ENCODE measurements around the gene ANGEL2. TPM values are rescaled to one million over a fixed set of nuclear protein-coding genes. Genes with fewer than 3 reads are reported as not detected.
"Not testable (repeated sequence)": the region's sequence is repeated elsewhere in the genome, so short reads cannot be mapped to it uniquely, and the experiment has no call there.

Gene ANGEL2
- total and polyA plus RNA-seq, 2 experiments from 2014 or later: 15.2 to 49.6 TPM

DNA sequence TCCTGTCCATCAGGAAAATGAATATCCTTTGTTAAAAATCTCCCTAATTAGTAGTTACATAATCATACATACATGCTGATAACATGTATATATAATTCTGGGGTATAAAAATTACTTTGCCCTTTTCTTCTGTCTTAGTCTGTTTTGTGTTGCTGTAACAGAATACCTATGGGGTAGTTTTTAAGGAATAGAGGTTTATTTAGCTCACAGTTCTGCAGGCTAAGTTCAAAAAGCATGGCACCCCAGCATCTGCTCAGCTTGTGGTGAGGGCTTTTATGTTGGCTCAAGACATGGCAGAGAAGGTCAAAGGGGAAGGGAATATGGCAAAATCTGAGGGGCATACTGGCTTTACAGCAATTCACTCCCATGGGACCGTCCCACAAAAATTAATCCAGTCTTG, 19.0 kb upstream of the ANGEL2 start (continued):
- TF ChIP-seq, protein P1, sequence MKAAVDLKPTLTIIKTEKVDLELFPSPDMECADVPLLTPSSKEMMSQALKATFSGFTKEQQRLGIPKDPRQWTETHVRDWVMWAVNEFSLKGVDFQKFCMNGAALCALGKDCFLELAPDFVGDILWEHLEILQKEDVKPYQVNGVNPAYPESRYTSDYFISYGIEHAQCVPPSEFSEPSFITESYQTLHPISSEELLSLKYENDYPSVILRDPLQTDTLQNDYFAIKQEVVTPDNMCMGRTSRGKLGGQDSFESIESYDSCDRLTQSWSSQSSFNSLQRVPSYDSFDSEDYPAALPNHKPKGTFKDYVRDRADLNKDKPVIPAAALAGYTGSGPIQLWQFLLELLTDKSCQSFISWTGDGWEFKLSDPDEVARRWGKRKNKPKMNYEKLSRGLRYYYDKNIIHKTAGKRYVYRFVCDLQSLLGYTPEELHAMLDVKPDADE (IDR thresholded peaks at IDR 0.05): no peak
- TF ChIP-seq EZH2 (IDR thresholded peaks at IDR 0.05; ENCODE audit: low read depth, unreplicated experiment) (no peak), NANOG (IDR thresholded peaks at IDR 0.05; ENCODE audit: borderline replicate concordance) (no peak), ZNF331 (CRISPR knock-in tag; IDR thresholded peaks at IDR 0.05; ENCODE audit: low read depth) (no peak), CREB1 (CRISPR knock-in tag; IDR thresholded peaks at IDR 0.05; ENCODE audit: low read depth) (no peak), JUNB (IDR thresholded peaks at IDR 0.05; ENCODE audit: unreplicated experiment) (no peak), EZH2phosphoT487 (IDR thresholded peaks at IDR 0.05; ENCODE audit: unreplicated experiment) (no peak)

DNA sequence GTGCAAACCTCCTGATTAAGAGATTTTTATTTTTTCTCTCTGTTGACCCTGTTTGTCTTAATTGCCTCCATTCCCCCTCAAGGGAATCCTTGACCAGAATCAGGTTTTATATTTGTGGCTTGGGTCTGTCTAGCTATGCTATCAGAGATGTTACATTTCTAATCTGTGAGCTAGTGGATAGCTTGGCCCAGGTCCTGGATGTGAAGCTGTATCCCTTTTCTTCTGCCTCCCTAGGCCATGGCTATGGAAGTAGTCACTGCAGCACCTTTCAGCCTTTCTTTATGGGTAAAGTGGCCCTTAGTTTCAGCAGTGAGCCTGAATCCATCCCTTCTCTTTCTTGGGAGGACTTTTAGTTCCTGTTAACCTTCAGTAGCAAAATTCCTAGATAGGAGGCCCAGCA, 17.0 kb upstream of the ANGEL2 start:
- Histone ChIP-seq H3K4me3 (no peak overlapping the region), H3K9me2 (ENCODE audit: insufficient read depth) (0 out of 2 replicates have a peak, but pooled peaks cover 7% of the 10 kb centered on the region), H3K27me3 (ENCODE audit: insufficient read depth) (no peaks in the 10 kb centered on the region), H2AFZ (no peak overlapping the region), H3K4me2 (no peak overlapping the region), H4K20me1 (replicated peaks; ENCODE audit: insufficient read depth) (no peaks in the 10 kb centered on the region), H3K79me2 (replicated peaks; ENCODE audit: insufficient read depth) (no peaks in the 10 kb centered on the region), H3K4me1 (ENCODE audit: insufficient read depth) (no peaks in the 10 kb centered on the region), H3K27ac (ENCODE audit: low read depth) (no peak overlapping the region), H3F3A (replicated peaks; ENCODE audit: low read depth) (no peaks in the 10 kb centered on the region), H3K36me3 (ENCODE audit: insufficient read depth) (no peaks in the 10 kb centered on the region; the same call in 1 of the 2 replicates)
- H3K4me1 Mint-ChIP-seq: no peaks in the 10 kb centered on the region
- TF ChIP-seq NANOG (IDR thresholded peaks at IDR 0.05; ENCODE audit: borderline replicate concordance) (no peak), STAT1 (IDR thresholded peaks at IDR 0.05; ENCODE audit: unreplicated experiment) (no peak), ZNF331 (CRISPR knock-in tag; IDR thresholded peaks at IDR 0.05; ENCODE audit: low read depth) (no peak)
- TF ChIP-seq, protein P2, sequence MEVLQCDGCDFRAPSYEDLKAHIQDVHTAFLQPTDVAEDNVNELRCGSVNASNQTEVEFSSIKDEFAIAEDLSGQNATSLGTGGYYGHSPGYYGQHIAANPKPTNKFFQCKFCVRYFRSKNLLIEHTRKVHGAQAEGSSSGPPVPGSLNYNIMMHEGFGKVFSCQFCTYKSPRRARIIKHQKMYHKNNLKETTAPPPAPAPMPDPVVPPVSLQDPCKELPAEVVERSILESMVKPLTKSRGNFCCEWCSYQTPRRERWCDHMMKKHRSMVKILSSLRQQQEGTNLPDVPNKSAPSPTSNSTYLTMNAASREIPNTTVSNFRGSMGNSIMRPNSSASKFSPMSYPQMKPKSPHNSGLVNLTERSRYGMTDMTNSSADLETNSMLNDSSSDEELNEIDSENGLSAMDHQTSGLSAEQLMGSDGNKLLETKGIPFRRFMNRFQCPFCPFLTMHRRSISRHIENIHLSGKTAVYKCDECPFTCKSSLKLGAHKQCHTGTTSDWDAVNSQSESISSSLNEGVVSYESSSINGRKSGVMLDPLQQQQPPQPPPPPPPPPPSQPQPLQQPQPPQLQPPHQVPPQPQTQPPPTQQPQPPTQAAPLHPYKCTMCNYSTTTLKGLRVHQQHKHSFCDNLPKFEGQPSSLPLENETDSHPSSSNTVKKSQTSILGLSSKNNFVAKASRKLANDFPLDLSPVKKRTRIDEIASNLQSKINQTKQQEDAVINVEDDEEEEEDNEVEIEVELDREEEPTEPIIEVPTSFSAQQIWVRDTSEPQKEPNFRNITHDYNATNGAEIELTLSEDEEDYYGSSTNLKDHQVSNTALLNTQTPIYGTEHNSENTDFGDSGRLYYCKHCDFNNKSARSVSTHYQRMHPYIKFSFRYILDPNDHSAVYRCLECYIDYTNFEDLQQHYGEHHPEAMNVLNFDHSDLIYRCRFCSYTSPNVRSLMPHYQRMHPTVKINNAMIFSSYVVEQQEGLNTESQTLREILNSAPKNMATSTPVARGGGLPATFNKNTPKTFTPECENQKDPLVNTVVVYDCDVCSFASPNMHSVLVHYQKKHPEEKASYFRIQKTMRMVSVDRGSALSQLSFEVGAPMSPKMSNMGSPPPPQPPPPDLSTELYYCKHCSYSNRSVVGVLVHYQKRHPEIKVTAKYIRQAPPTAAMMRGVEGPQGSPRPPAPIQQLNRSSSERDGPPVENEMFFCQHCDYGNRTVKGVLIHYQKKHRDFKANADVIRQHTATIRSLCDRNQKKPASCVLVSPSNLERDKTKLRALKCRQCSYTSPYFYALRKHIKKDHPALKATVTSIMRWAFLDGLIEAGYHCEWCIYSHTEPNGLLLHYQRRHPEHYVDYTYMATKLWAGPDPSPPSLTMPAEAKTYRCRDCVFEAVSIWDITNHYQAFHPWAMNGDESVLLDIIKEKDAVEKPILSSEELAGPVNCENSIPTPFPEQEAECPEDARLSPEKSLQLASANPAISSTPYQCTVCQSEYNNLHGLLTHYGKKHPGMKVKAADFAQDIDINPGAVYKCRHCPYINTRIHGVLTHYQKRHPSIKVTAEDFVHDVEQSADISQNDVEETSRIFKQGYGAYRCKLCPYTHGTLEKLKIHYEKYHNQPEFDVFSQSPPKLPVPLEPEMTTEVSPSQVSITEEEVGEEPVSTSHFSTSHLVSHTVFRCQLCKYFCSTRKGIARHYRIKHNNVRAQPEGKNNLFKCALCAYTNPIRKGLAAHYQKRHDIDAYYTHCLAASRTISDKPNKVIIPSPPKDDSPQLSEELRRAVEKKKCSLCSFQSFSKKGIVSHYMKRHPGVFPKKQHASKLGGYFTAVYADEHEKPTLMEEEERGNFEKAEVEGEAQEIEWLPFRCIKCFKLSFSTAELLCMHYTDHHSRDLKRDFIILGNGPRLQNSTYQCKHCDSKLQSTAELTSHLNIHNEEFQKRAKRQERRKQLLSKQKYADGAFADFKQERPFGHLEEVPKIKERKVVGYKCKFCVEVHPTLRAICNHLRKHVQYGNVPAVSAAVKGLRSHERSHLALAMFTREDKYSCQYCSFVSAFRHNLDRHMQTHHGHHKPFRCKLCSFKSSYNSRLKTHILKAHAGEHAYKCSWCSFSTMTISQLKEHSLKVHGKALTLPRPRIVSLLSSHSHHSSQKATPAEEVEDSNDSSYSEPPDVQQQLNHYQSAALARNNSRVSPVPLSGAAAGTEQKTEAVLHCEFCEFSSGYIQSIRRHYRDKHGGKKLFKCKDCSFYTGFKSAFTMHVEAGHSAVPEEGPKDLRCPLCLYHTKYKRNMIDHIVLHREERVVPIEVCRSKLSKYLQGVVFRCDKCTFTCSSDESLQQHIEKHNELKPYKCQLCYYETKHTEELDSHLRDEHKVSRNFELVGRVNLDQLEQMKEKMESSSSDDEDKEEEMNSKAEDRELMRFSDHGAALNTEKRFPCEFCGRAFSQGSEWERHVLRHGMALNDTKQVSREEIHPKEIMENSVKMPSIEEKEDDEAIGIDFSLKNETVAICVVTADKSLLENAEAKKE (CRISPR knock-in tag; IDR thresholded peaks at IDR 0.05): no peak
- no peak overlapping the region for H3K27ac Mint-ChIP-seq
- H3K36me3 Mint-ChIP-seq (ENCODE audit: low read depth): no peaks in the 10 kb centered on the region
- peaks cover 7% of the 10 kb centered on the region for H3K9me3 Mint-ChIP-seq
- peaks cover 5% of the 10 kb centered on the region for H3K27me3 Mint-ChIP-seq (ENCODE audit: insufficient read depth, low read depth, poor library complexity)
- ATAC-seq (no peak), DNase-seq (ENCODE audit: low spot score) (no peak)
- no peak overlapping the region for H3K4me3 Mint-ChIP-seq

DNA sequence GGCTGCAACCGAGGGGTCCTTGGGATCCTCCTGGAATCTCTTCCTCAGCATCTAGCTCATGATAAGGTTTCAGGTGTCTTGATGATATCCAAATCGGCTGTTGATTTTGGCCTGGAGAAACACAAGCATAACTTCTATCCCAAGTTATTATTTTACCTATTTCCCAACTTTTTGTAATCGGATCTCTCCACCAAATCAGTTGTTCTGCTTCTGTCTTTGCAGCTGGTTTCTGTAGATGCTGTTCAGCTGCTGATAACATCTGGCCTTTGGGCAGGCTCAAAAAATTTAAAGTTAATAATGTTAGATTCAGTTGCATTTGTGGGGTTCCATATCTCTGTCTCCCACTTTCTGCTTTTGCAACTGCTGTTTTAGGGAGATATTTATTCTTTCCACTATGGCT, 11.4 kb upstream of the ANGEL2 start:
- H3K36me3 Mint-ChIP-seq (ENCODE audit: low read depth); H3K27me3 ChIP-seq (ENCODE audit: insufficient read depth); H3K27me3 Mint-ChIP-seq (ENCODE audit: insufficient read depth, low read depth, poor library complexity); ATAC-seq; H3K4me1 Mint-ChIP-seq; H3K4me3 ChIP-seq; H3F3A ChIP-seq (replicated peaks; ENCODE audit: low read depth); H3K36me3 ChIP-seq (ENCODE audit: insufficient read depth); H3K27ac ChIP-seq (ENCODE audit: low read depth); DNase-seq (ENCODE audit: low spot score); H3K4me3 Mint-ChIP-seq; H3K4me2 ChIP-seq; H3K27ac Mint-ChIP-seq; H4K20me1 ChIP-seq (replicated peaks; ENCODE audit: insufficient read depth); H2AFZ ChIP-seq; H3K4me1 ChIP-seq (ENCODE audit: insufficient read depth); H3K79me2 ChIP-seq (replicated peaks; ENCODE audit: insufficient read depth): not testable (repeated sequence)
- peaks cover 28% of the 10 kb centered on the region for H3K9me3 Mint-ChIP-seq
- H3K9me2 ChIP-seq (ENCODE audit: insufficient read depth): 0 out of 2 replicates have a peak, but pooled peaks cover 14% of the 10 kb centered on the region
